ENCODE measurements around the gene ACTR1A. TPM values are rescaled to one million over a fixed set of nuclear protein-coding genes. Genes with fewer than 3 reads are reported as not detected.
A peak's percentile ranks its signal among the peaks of the same experiment; 100 is the strongest.

The ACTR1A gene
- total and polyA plus RNA-seq, 7 donors: 48.6 to 146 (median 124) TPM

DNA sequence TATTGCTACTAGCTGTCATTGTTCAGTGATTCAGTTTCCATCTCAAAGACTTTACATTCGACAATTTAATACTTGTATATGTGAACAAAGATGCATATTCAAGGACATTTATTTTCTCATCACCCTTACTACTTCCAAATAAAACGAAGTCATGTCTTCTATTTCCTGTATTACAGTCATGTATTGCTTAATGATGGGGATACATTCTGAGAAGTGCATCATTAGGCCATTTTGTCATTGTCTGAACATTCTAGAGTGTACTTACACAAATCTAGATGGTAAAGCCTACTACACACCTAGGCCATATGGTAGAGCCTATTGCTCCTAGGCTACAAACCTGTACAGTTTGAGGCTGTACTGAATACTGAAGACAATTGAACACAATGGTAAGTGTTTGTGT, 57.7 kb downstream of the ACTR1A start:
- no peak overlapping the region for H3K4me3 ChIP-seq
- WGBS, 2 donors: 76 to 80% methylated on average over 2 of the region's 2 CpGs
- H3K27ac ChIP-seq: no peak overlapping the region
- intact Hi-C loops (cut with DNase I): no loop called here
- no peak for DNase-seq
- no peaks in the 10 kb centered on the region for H3K9me3 ChIP-seq
- TF ChIP-seq EP300 (IDR thresholded peaks at IDR 0.05): no peak
- TF ChIP-seq, protein P1, sequence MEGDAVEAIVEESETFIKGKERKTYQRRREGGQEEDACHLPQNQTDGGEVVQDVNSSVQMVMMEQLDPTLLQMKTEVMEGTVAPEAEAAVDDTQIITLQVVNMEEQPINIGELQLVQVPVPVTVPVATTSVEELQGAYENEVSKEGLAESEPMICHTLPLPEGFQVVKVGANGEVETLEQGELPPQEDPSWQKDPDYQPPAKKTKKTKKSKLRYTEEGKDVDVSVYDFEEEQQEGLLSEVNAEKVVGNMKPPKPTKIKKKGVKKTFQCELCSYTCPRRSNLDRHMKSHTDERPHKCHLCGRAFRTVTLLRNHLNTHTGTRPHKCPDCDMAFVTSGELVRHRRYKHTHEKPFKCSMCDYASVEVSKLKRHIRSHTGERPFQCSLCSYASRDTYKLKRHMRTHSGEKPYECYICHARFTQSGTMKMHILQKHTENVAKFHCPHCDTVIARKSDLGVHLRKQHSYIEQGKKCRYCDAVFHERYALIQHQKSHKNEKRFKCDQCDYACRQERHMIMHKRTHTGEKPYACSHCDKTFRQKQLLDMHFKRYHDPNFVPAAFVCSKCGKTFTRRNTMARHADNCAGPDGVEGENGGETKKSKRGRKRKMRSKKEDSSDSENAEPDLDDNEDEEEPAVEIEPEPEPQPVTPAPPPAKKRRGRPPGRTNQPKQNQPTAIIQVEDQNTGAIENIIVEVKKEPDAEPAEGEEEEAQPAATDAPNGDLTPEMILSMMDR (IDR thresholded peaks at IDR 0.05): no peak
- no peak for TF ChIP-seq POLR2A (IDR thresholded peaks at IDR 0.05)
- TF ChIP-seq POLR2AphosphoS5 (IDR thresholded peaks at IDR 0.05): no peak
- no peaks in the 10 kb centered on the region for H3K27me3 ChIP-seq
- peaks cover 0 to 6% (median 4%) of the 10 kb centered on the region in 4 donors for H3K4me1 ChIP-seq
- H3K36me3 ChIP-seq: no peaks in the 10 kb centered on the region

DNA sequence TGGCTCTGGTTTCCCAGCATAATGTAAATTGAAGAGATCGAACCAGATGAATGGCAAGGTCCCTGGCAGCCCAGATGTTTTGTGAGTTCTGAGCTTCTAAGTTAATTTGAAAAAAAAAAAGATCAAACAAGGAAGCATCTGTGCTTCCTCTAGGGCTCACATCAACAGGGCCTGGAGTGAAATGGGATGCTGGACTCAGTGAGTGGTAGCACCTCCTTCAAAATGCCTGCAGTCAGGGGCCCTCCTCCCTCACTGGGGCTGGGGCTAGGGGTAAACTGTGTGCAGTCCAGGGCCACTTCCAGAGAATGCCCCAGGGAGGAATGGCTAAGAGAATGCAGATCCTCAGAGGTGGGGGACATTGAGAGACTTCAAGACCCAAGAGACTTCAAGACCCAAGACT, 64.1 kb downstream of the ACTR1A start:
- Histone ChIP-seq H3K27ac (no peak overlapping the region), H3K27me3 (peaks cover 0 to 26% (median 5%) of the 10 kb centered on the region in 3 donors), H3K9me3 (no peaks in the 10 kb centered on the region), H3K36me3 (no peaks in the 10 kb centered on the region), H3K4me1 (no peaks in the 10 kb centered on the region), H3K4me3 (no peak overlapping the region)
- 68 to 92% methylated on average over 1 of the region's 1 CpG for WGBS, 2 donors
- TF ChIP-seq POLR2AphosphoS5 (IDR thresholded peaks at IDR 0.05) (no peak), EP300 (IDR thresholded peaks at IDR 0.05) (no peak), POLR2A (IDR thresholded peaks at IDR 0.05) (no peak)
- TF ChIP-seq, protein P1 (IDR thresholded peaks at IDR 0.05): no peak
- peak; percentile 48 for DNase-seq
- intact Hi-C loops (cut with DNase I): no loop called here

DNA sequence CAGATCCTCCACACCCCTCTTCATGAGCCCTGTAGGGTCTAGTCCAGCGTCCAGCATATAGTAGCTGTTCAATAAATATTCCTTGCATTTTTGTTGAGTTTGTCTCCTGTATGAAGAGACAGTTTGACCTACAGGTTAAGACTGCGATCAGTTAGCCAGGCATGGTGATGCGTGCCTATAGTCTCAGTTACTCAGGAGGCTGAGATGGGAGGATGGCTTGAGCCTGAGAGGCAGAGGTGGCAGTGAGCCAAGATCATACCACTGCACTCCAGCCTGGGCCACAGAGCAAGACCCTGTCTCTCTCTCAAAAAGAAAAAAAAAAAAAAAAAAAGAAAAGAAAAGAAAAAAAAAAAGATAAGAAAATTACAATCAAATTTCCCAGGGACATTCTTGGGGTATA, 65.0 kb downstream of the ACTR1A start:
- DNase-seq: no peak
- Histone ChIP-seq H3K4me1 (peaks cover 0 to 5% (median 2%) of the 10 kb centered on the region in 4 donors), H3K4me3 (no peak overlapping the region), H3K27ac (no peak overlapping the region), H3K27me3 (peaks cover 0 to 28% (median 5%) of the 10 kb centered on the region in 3 donors), H3K9me3 (no peaks in the 10 kb centered on the region), H3K36me3 (no peaks in the 10 kb centered on the region)
- intact Hi-C loops (cut with DNase I): no loop called here
- TF ChIP-seq POLR2A (IDR thresholded peaks at IDR 0.05) (no peak), POLR2AphosphoS5 (IDR thresholded peaks at IDR 0.05) (no peak), EP300 (IDR thresholded peaks at IDR 0.05) (no peak)
- TF ChIP-seq, protein P1 (IDR thresholded peaks at IDR 0.05): no peak
- WGBS, 2 donors: 93% methylated on average over 3 of the region's 3 CpGs

DNA sequence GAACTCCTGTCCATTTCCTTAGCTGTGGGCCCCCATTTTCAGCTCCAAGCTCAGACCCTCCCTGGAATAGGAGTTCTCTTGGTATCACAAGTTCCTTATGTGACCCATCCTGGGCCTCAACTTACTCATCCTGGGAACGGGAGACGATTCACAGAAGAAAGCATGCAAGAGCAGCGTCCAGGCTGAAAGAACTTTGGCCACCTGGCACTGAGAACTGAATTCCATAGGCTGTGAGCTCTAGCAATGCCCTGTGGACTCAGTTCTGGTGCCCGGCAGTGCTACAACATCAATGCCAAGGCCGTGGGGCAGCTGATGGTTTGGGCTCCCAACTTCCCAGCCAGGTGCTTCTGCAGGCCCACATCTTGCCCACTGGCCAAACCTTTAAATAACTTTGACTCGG, 66.2 kb downstream of the ACTR1A start:
- peaks cover 0 to 14% (median 10%) of the 10 kb centered on the region in 4 donors for H3K4me1 ChIP-seq
- no peak overlapping the region for H3K27ac ChIP-seq
- H3K27me3 ChIP-seq: peaks cover 0 to 28% (median 5%) of the 10 kb centered on the region in 3 donors
- H3K9me3 ChIP-seq: no peaks in the 10 kb centered on the region
- H3K36me3 ChIP-seq: no peaks in the 10 kb centered on the region
- no peak for DNase-seq
- TF ChIP-seq POLR2AphosphoS5 (IDR thresholded peaks at IDR 0.05): no peak
- TF ChIP-seq, protein P1 (IDR thresholded peaks at IDR 0.05): no peak
- no peak for TF ChIP-seq POLR2A (IDR thresholded peaks at IDR 0.05)
- no peak for TF ChIP-seq EP300 (IDR thresholded peaks at IDR 0.05)
- WGBS, 2 donors: 69 to 76% methylated on average over 6 of the region's 6 CpGs
- peak overlapping the region in 1 of 4 donors; percentile 26 for H3K4me3 ChIP-seq
- intact Hi-C loops (cut with DNase I): no loop called here
